Stimulated activated naive CD8-positive, alpha-beta T cell treated with anti-CD3 and anti-CD28 coated beads, Interleukin-15, Interleukin-2, amounts not matched to agents 100 ng/mL and 50 ng/mL, for 24 hours (primary cell): ENCODE measurements around the gene TNIK.

Experiments
- H3K27ac Mint-ChIP-seq: one replicate; pipeline ENCODE4 v1.8.0; 2021; ENCODE audit warnings: mild to moderate bottlenecking, mixed read lengths
- H3K27me3 Mint-ChIP-seq: one replicate; pipeline ENCODE4 v1.8.0; 2021; ENCODE audit warnings: mixed read lengths
- H3K36me3 Mint-ChIP-seq: one replicate; pipeline ENCODE4 v1.8.0; 2021; ENCODE audit warnings: low read depth, mixed read lengths
- H3K4me1 Mint-ChIP-seq: one replicate; pipeline ENCODE4 v1.8.0; 2021; ENCODE audit warnings: low read depth, mixed read lengths
- H3K4me3 Mint-ChIP-seq: one replicate; pipeline ENCODE4 v1.8.0; 2021; ENCODE audit warnings: mild to moderate bottlenecking, mixed read lengths
- H3K9me3 Mint-ChIP-seq: one replicate; pipeline ENCODE4 v1.8.0; 2021; ENCODE audit warnings: mixed read lengths

The TNIK gene

GRCh38 chr3:171095063-171095462 lies 365.1 kb downstream of the TNIK start:
- no peaks in the 10 kb centered on the region for H3K27me3 Mint-ChIP-seq
- H3K36me3 Mint-ChIP-seq, result peaks cover 45% of the 10 kb centered on the region
- H3K27ac Mint-ChIP-seq, result peak overlapping the region; percentile 10
- H3K4me1 Mint-ChIP-seq, result no peaks in the 10 kb centered on the region
- H3K4me3 Mint-ChIP-seq, result no peak overlapping the region
- H3K9me3 Mint-ChIP-seq, result no peaks in the 10 kb centered on the region

GRCh38 chr3:171094411-171094810 lies 365.8 kb downstream of the TNIK start:
- no peak overlapping the region for H3K27ac Mint-ChIP-seq
- H3K4me3 Mint-ChIP-seq, result no peak overlapping the region
- H3K9me3 Mint-ChIP-seq, result no peaks in the 10 kb centered on the region
- no peaks in the 10 kb centered on the region for H3K27me3 Mint-ChIP-seq
- peaks cover 38% of the 10 kb centered on the region for H3K36me3 Mint-ChIP-seq
- no peaks in the 10 kb centered on the region for H3K4me1 Mint-ChIP-seq

- no peak overlapping the region for H3K27ac Mint-ChIP-seq
- no peaks in the 10 kb centered on the region for H3K27me3 Mint-ChIP-seq
- no peaks in the 10 kb centered on the region for H3K9me3 Mint-ChIP-seq
- peaks cover 32% of the 10 kb centered on the region for H3K36me3 Mint-ChIP-seq
- no peak overlapping the region for H3K4me3 Mint-ChIP-seq
- no peaks in the 10 kb centered on the region for H3K4me1 Mint-ChIP-seq
Measured at GRCh38 chr3:171093462-171093861, 366.7 kb downstream of the TNIK start.

- H3K36me3 Mint-ChIP-seq, result peaks cover 27% of the 10 kb centered on the region
- no peaks in the 10 kb centered on the region for H3K27me3 Mint-ChIP-seq
- no peak overlapping the region for H3K27ac Mint-ChIP-seq
Measured at GRCh38 chr3:171092467-171092911, 367.7 kb downstream of the TNIK start.

GRCh38 chr3:171090321-171090720 lies 369.9 kb downstream of the TNIK start:
- Mint-ChIP-seq H3K27ac (no peak overlapping the region), H3K9me3 (no peaks in the 10 kb centered on the region), H3K36me3 (peaks cover 14% of the 10 kb centered on the region), H3K27me3 (no peaks in the 10 kb centered on the region), H3K4me1 (no peaks in the 10 kb centered on the region), H3K4me3 (no peak overlapping the region)

More at GRCh38 chr3:171092467-171092911, 367.7 kb downstream of the TNIK start:
- Mint-ChIP-seq H3K4me3 (no peak overlapping the region), H3K9me3 (no peaks in the 10 kb centered on the region), H3K4me1 (no peaks in the 10 kb centered on the region)

GRCh38 chr3:171088964-171089754 lies 371.0 kb downstream of the TNIK start:
- H3K4me1 Mint-ChIP-seq, result no peaks in the 10 kb centered on the region
- H3K4me3 Mint-ChIP-seq, result no peak overlapping the region
- H3K36me3 Mint-ChIP-seq, result peaks cover 9% of the 10 kb centered on the region
- H3K9me3 Mint-ChIP-seq, result no peaks in the 10 kb centered on the region
- no peaks in the 10 kb centered on the region for H3K27me3 Mint-ChIP-seq
- H3K27ac Mint-ChIP-seq, result no peak overlapping the region

- Mint-ChIP-seq H3K9me3 (no peaks in the 10 kb centered on the region), H3K36me3 (peaks cover 10% of the 10 kb centered on the region), H3K4me3 (no peak overlapping the region), H3K4me1 (no peaks in the 10 kb centered on the region), H3K27me3 (no peaks in the 10 kb centered on the region), H3K27ac (no peak overlapping the region)
Measured at GRCh38 chr3:171088496-171088895, 371.7 kb downstream of the TNIK start.

- Mint-ChIP-seq H3K4me3 (no peak overlapping the region), H3K36me3 (peaks cover 11% of the 10 kb centered on the region), H3K9me3 (no peaks in the 10 kb centered on the region), H3K4me1 (no peaks in the 10 kb centered on the region), H3K27ac (no peak overlapping the region), H3K27me3 (no peaks in the 10 kb centered on the region)
Measured at GRCh38 chr3:171086914-171087313, 373.3 kb downstream of the TNIK start.

GRCh38 chr3:171077261-171077660 lies 382.9 kb downstream of the TNIK start:
- Mint-ChIP-seq H3K27ac (no peak overlapping the region), H3K27me3 (no peaks in the 10 kb centered on the region), H3K4me3 (no peak overlapping the region), H3K4me1 (no peaks in the 10 kb centered on the region), H3K9me3 (no peaks in the 10 kb centered on the region), H3K36me3 (peaks cover 55% of the 10 kb centered on the region)

GRCh38 chr3:171072432-171072831 lies 387.8 kb downstream of the TNIK start:
- H3K4me1 Mint-ChIP-seq, result no peaks in the 10 kb centered on the region
- H3K36me3 Mint-ChIP-seq, result peaks cover 37% of the 10 kb centered on the region
- H3K27me3 Mint-ChIP-seq, result no peaks in the 10 kb centered on the region
- no peak overlapping the region for H3K27ac Mint-ChIP-seq
- H3K9me3 Mint-ChIP-seq, result no peaks in the 10 kb centered on the region
- no peak overlapping the region for H3K4me3 Mint-ChIP-seq

GRCh38 chr3:171068658-171069057 lies 391.5 kb downstream of the TNIK start:
- no peak overlapping the region for H3K4me3 Mint-ChIP-seq
- no peaks in the 10 kb centered on the region for H3K9me3 Mint-ChIP-seq
- no peaks in the 10 kb centered on the region for H3K4me1 Mint-ChIP-seq
- no peak overlapping the region for H3K27ac Mint-ChIP-seq
- H3K36me3 Mint-ChIP-seq, result peaks cover 46% of the 10 kb centered on the region
- H3K27me3 Mint-ChIP-seq, result no peaks in the 10 kb centered on the region

- H3K27me3 Mint-ChIP-seq, result no peaks in the 10 kb centered on the region
- H3K36me3 Mint-ChIP-seq, result peaks cover 45% of the 10 kb centered on the region
- no peaks in the 10 kb centered on the region for H3K4me1 Mint-ChIP-seq
- H3K9me3 Mint-ChIP-seq, result no peaks in the 10 kb centered on the region
- no peak overlapping the region for H3K4me3 Mint-ChIP-seq
- H3K27ac Mint-ChIP-seq, result no peak overlapping the region
Measured at GRCh38 chr3:171066206-171066605, 394.0 kb downstream of the TNIK start.

- no peaks in the 10 kb centered on the region for H3K9me3 Mint-ChIP-seq
- no peak overlapping the region for H3K4me3 Mint-ChIP-seq
- H3K27me3 Mint-ChIP-seq, result no peaks in the 10 kb centered on the region
- H3K36me3 Mint-ChIP-seq, result peaks cover 45% of the 10 kb centered on the region
- H3K4me1 Mint-ChIP-seq, result no peaks in the 10 kb centered on the region
- H3K27ac Mint-ChIP-seq, result no peak overlapping the region
Measured at GRCh38 chr3:171065732-171066131, 394.5 kb downstream of the TNIK start.

GRCh38 chr3:171064461-171064860 lies 395.7 kb downstream of the TNIK start:
- H3K27me3 Mint-ChIP-seq, result no peaks in the 10 kb centered on the region
- no peaks in the 10 kb centered on the region for H3K4me1 Mint-ChIP-seq
- H3K9me3 Mint-ChIP-seq, result no peaks in the 10 kb centered on the region
- peaks cover 34% of the 10 kb centered on the region for H3K36me3 Mint-ChIP-seq
- no peak overlapping the region for H3K27ac Mint-ChIP-seq
- H3K4me3 Mint-ChIP-seq, result no peak overlapping the region

- Mint-ChIP-seq H3K4me1 (no peaks in the 10 kb centered on the region), H3K9me3 (no peaks in the 10 kb centered on the region), H3K36me3 (peaks cover 27% of the 10 kb centered on the region), H3K27me3 (no peaks in the 10 kb centered on the region), H3K4me3 (no peak overlapping the region), H3K27ac (no peak overlapping the region)
Measured at GRCh38 chr3:171061749-171062148, 398.5 kb downstream of the TNIK start.

GRCh38 chr3:171059978-171060377 lies 400.2 kb downstream of the TNIK start:
- H3K36me3 Mint-ChIP-seq, result peaks cover 11% of the 10 kb centered on the region
- no peaks in the 10 kb centered on the region for H3K9me3 Mint-ChIP-seq
- H3K27ac Mint-ChIP-seq, result no peak overlapping the region
- H3K4me3 Mint-ChIP-seq, result no peak overlapping the region
- no peaks in the 10 kb centered on the region for H3K4me1 Mint-ChIP-seq
- no peaks in the 10 kb centered on the region for H3K27me3 Mint-ChIP-seq
